Measurements from ENCODE around the gene ENKUR. TPM values are rescaled to one million over a fixed set of nuclear protein-coding genes. Genes with fewer than 3 reads are reported as not detected.

Gene ENKUR
- total RNA-seq, 2 donors from 2014 or later: 0.62 TPM; not detected in 1

GRCh38 chr10:24952707-24953645, 63.0 kb downstream of the ENKUR start:
- intact Hi-C loops (cut with DNase I): loop anchor here (5.0 kb wide), 2 partner anchors 64 to 231 kb away; partner anchors contain the start of genes ARHGAP21, ENKUR and THNSL1
- WGBS: 4% methylated on average over 30 of the region's 53 CpGs
- Histone ChIP-seq H3K27ac (peak overlapping the region; percentile 69 to 70), H3K27me3 (replicated peaks; ENCODE audit: insufficient read depth) (no peaks in the 10 kb centered on the region), H3K4me3 (peak overlapping the region; percentile 48 to 54), H3K36me3 (no peaks in the 10 kb centered on the region), H3K4me1 (replicated peaks) (no peaks in the 10 kb centered on the region), H3K9me3 (no peaks in the 10 kb centered on the region)
- peak; percentile 12 for DNase-seq (ENCODE audit: low spot score)
- peak in 2 of 4 experiments; percentile 21 to 50 for TF ChIP-seq CTCF (IDR thresholded peaks at IDR 0.05)
- TF ChIP-seq POLR2A (IDR thresholded peaks at IDR 0.05): no peak

- Histone ChIP-seq H3K36me3 (no peaks in the 10 kb centered on the region), H3K4me1 (replicated peaks) (no peaks in the 10 kb centered on the region), H3K4me3 (peak within 1 kb of the TSS; percentile 48 to 54), H3K27ac (peak within 1 kb of the TSS; percentile 69 to 70), H3K27me3 (replicated peaks; ENCODE audit: insufficient read depth) (no peaks in the 10 kb centered on the region), H3K9me3 (no peaks in the 10 kb centered on the region)
- DNase-seq (ENCODE audit: low spot score): peak; percentile 10
- TF ChIP-seq POLR2AphosphoS5 (IDR thresholded peaks at IDR 0.05) (no peak), POLR2A (IDR thresholded peaks at IDR 0.05) (no peak), CTCF (IDR thresholded peaks at IDR 0.05) (no peak)
- WGBS: 3% methylated on average over 50 of the region's 56 CpGs
- intact Hi-C loops (cut with DNase I): loop anchor here (5.0 kb wide), 2 partner anchors 65 to 230 kb away; partner anchors contain the start of genes ARHGAP21, ENKUR and THNSL1
These were observed 63.7 kb downstream of the ENKUR start, which contains the start of gene PRTFDC1 for GRCh38 chr10:24952143-24952706. Gene PRTFDC1 (minus strand): TSS chr10:24952606. CDS start chr10:24952575, 31 bp downstream.

GRCh38 chr10:24951201-24952142, 64.5 kb downstream of the ENKUR start:
- peak overlapping the region; percentile 48 to 54 for H3K4me3 ChIP-seq
- H3K27ac ChIP-seq: peak overlapping the region; percentile 69 to 70
- H3K36me3 ChIP-seq: no peaks in the 10 kb centered on the region
- intact Hi-C loops (cut with DNase I): loop anchor here (5.0 kb wide), 2 partner anchors 66 to 229 kb away; partner anchors contain the start of genes ARHGAP21, ENKUR and THNSL1
- no peak for DNase-seq (ENCODE audit: low spot score)
- no peaks in the 10 kb centered on the region for H3K4me1 ChIP-seq (replicated peaks)
- TF ChIP-seq CTCF (IDR thresholded peaks at IDR 0.05) (no peak), POLR2AphosphoS5 (IDR thresholded peaks at IDR 0.05) (no peak), POLR2A (IDR thresholded peaks at IDR 0.05) (no peak)
- H3K27me3 ChIP-seq (replicated peaks; ENCODE audit: insufficient read depth): no peaks in the 10 kb centered on the region
- no peaks in the 10 kb centered on the region for H3K9me3 ChIP-seq
- 38% methylated on average over 10 of the region's 10 CpGs for WGBS

GRCh38 chr10:24950439-24950838, 65.5 kb downstream of the ENKUR start:
- 78% methylated on average over 5 of the region's 5 CpGs for WGBS
- TF ChIP-seq POLR2A (IDR thresholded peaks at IDR 0.05) (no peak), CTCF (IDR thresholded peaks at IDR 0.05) (no peak), POLR2AphosphoS5 (IDR thresholded peaks at IDR 0.05) (no peak)
- Histone ChIP-seq H3K9me3 (no peaks in the 10 kb centered on the region), H3K27ac (no peak overlapping the region), H3K4me1 (replicated peaks) (no peaks in the 10 kb centered on the region), H3K4me3 (no peak overlapping the region), H3K36me3 (no peaks in the 10 kb centered on the region), H3K27me3 (replicated peaks; ENCODE audit: insufficient read depth) (no peaks in the 10 kb centered on the region)
- intact Hi-C loops (cut with DNase I): loop anchor here (5.0 kb wide), 2 partner anchors 67 to 228 kb away; partner anchors contain the start of genes ARHGAP21, ENKUR and THNSL1
- no peak for DNase-seq (ENCODE audit: low spot score)

Measured in prostate gland (tissue), 2 donors.